Karpas-422 (cell line): ENCODE measurements around the gene PTPRD. TPM values are rescaled to one million over a fixed set of nuclear protein-coding genes. Genes with fewer than 3 reads are reported as not detected.
A peak's percentile ranks its signal among the peaks of the same experiment; 100 is the strongest.

Experiments used
- DNase-seq: peaks from one replicate; pipeline ENCODE4 v3.0.0-alpha.2; 2015
- H2AFZ ChIP-seq: fragments of 200-600 bp; sonication (generic); 2 replicates; pipeline ENCODE4 v1.6.1; 2014; ENCODE audit warnings: antibody characterized with exemption, low read length, mixed read lengths
- H3K27ac ChIP-seq: fragments of 200-600 bp; sonication (generic); 2 replicates; pipeline ENCODE4 v1.5.1; 2014; ENCODE audit warnings: mild to moderate bottlenecking, low read length, moderate library complexity
- H3K27me3 ChIP-seq: fragments of 200-600 bp; sonication (generic); 2 replicates; pipeline ENCODE4 v1.6.1; 2014; ENCODE audit warnings: low read length, mixed read lengths
- H3K36me3 ChIP-seq: fragments of 200-600 bp; sonication (generic); 2 replicates; pipeline ENCODE4 v1.6.1; 2014; ENCODE audit warnings: low read length, mixed read lengths; ENCODE audit not compliant: insufficient read depth
- H3K4me1 ChIP-seq: fragments of 200-600 bp; sonication (generic); 2 replicates; pipeline ENCODE4 v1.6.1; 2014; ENCODE audit warnings: mild to moderate bottlenecking, low read length, mixed read lengths
- H3K4me2 ChIP-seq: fragments of 200-600 bp; sonication (generic); 2 replicates; pipeline ENCODE4 v1.6.1; 2014; ENCODE audit warnings: low read length, low read depth, mild to moderate bottlenecking; ENCODE audit not compliant: poor library complexity, severe bottlenecking
- H3K4me3 ChIP-seq: fragments of 200-600 bp; sonication (generic); 2 replicates; pipeline ENCODE4 v1.5.1; 2014; ENCODE audit warnings: mild to moderate bottlenecking, antibody characterized with exemption, low read length, mixed read lengths
- H3K79me2 ChIP-seq: fragments of 200-600 bp; sonication (generic); 2 replicates; pipeline ENCODE4 v1.6.1; 2014; ENCODE audit warnings: mild to moderate bottlenecking, low read length, mixed read lengths
- H3K9ac ChIP-seq: fragments of 200-600 bp; sonication (generic); 2 replicates; pipeline ENCODE4 v1.6.0; 2014; ENCODE audit warnings: low read length
- H3K9me2 ChIP-seq: fragments of 200-600 bp; sonication (generic), shearing (Covaris generic); replicated peaks from 2 replicates; pipeline ENCODE4 v1.6.0; 2014; ENCODE audit warnings: mild to moderate bottlenecking, low read length, moderate library complexity; ENCODE audit not compliant: insufficient read depth
- H3K9me3 ChIP-seq: fragments of 300-700, 200-600 bp; sonication (generic); 2 replicates; pipeline ENCODE4 v1.6.1; 2014; ENCODE audit warnings: low read length, mixed read lengths
- H4K20me1 ChIP-seq: fragments of 200-600 bp; sonication (generic); 2 replicates; pipeline ENCODE4 v1.6.1; 2014; ENCODE audit warnings: mild to moderate bottlenecking, antibody characterized with exemption, low read length, low read depth; ENCODE audit not compliant: insufficient read depth
- total RNA-seq: library from RNA; depleted of rRNA; stranded (reverse); fragments of >200 nt; shearing (Covaris generic); gene quantifications from 2 replicates; pipeline ENCODE4 v1.2.3, GENCODE V29; 2014; ENCODE audit warnings: low replicate concordance

PTPRD gene
- total RNA-seq, 1 experiment from 2014 or later, result 0.63 TPM

DNA sequence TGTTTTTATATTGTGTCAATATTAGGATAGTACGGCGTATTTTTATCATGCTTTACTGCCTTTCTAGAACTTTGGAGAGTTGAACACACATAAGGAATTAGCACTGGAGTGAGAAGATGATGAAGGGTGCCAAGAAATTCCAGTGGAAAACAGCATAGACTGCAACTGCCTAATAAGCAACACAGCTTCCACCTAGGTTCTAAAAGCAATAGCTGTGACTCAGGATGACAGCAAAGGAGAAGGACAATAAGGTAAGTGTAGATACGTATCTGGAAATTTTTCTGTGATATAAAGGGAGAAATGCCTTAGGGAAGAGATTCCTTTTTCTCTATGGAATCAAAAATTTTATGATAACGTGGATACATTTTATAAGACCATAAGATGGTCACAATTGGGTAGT lies 7.4 kb downstream of the PTPRD start:
- peaks cover 47% of the 10 kb centered on the region for H3K9me3 ChIP-seq
- H3K36me3 ChIP-seq, result no peaks in the 10 kb centered on the region
- H3K4me3 ChIP-seq, result 0 out of 2 replicates have a peak overlapping the region, but pooled peaks have one; percentile 9
- H4K20me1 ChIP-seq, result no peaks in the 10 kb centered on the region
- H3K4me1 ChIP-seq, result no peaks in the 10 kb centered on the region
- no peaks in the 10 kb centered on the region for H3K79me2 ChIP-seq
- H3K27ac ChIP-seq, result no peak overlapping the region
- H2AFZ ChIP-seq, result no peak overlapping the region
- DNase-seq, result no peak
- no peaks in the 10 kb centered on the region for H3K27me3 ChIP-seq
- no peak overlapping the region for H3K4me2 ChIP-seq
- no peak overlapping the region for H3K9ac ChIP-seq
- H3K9me2 ChIP-seq, result no peaks in the 10 kb centered on the region

DNA sequence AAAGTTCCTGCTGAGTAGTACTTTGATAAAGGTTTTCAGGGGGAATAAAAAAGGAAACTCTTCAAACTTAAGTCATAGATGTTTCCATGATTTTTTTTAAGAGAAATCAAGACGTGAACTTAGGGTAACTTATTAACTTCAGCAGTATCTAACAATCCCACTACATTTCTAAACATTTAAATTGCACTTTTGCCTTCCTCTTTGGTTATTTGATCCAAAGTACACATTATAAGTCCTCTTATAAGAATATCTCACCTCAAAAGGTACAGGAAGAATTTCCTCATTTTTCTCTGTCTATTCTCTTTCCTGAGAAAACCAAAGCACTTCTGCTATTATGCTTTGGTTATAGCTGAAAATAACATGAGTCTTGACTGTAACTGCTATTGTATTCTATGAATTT lies 7.9 kb downstream of the PTPRD start:
- Histone ChIP-seq H3K9me3 (peaks cover 47% of the 10 kb centered on the region), H3K9me2 (no peaks in the 10 kb centered on the region), H2AFZ (no peak overlapping the region), H3K79me2 (no peaks in the 10 kb centered on the region), H4K20me1 (no peaks in the 10 kb centered on the region), H3K4me2 (no peak overlapping the region), H3K9ac (no peak overlapping the region), H3K36me3 (no peaks in the 10 kb centered on the region), H3K4me1 (no peaks in the 10 kb centered on the region), H3K27me3 (no peaks in the 10 kb centered on the region), H3K4me3 (no peak overlapping the region), H3K27ac (no peak overlapping the region)
- no peak for DNase-seq

DNA sequence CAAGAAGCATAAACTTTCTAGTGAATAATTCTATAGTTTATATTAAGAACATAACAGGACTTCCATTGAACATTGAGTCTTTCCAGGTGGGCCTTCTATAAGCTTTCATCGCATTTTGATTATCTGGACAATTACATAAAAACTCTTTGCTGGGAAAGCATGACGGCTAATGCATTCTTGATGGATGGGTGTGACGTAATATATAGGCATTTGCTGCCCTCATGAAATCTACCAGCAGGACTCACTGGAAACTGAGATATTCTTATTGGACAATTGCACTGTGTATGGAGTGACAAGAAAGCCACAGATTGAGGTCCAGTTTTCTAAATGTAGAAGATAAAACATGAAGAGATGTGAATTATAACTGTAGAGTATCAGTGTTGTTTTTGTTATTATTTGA lies 15.0 kb downstream of the PTPRD start:
- Histone ChIP-seq H3K9me2 (no peaks in the 10 kb centered on the region), H3K9me3 (peaks cover 23% of the 10 kb centered on the region), H3K9ac (no peak overlapping the region), H3K4me3 (no peak overlapping the region), H3K27me3 (no peaks in the 10 kb centered on the region), H3K36me3 (no peaks in the 10 kb centered on the region), H3K4me2 (no peak overlapping the region), H3K27ac (no peak overlapping the region), H4K20me1 (no peaks in the 10 kb centered on the region), H3K4me1 (no peaks in the 10 kb centered on the region), H3K79me2 (no peaks in the 10 kb centered on the region), H2AFZ (no peak overlapping the region)
- DNase-seq, result no peak

DNA sequence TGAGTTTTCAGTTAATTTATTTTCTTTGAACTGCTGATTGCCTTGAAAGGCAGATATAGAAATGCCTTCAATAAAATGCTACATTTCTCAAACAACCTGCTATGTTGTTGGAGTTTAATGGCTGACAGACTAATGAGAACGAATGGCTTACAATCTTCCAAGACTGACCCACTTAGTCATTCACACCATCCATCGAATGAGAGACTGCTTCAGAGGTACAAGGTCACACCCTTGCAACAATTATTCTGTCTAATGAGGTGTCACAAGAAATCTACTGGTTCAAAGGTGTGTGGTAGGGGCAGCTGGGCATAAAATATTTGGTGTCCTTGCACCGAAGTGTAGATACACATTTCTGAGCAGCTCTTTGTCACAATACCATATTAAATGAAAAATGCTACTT lies 18.3 kb downstream of the PTPRD start:
- H3K9ac ChIP-seq, result no peak overlapping the region
- H3K9me2 ChIP-seq, result no peaks in the 10 kb centered on the region
- H3K4me2 ChIP-seq, result no peak overlapping the region
- H3K36me3 ChIP-seq, result no peaks in the 10 kb centered on the region
- H3K79me2 ChIP-seq, result no peaks in the 10 kb centered on the region
- H3K9me3 ChIP-seq, result peaks cover 36% of the 10 kb centered on the region
- no peaks in the 10 kb centered on the region for H4K20me1 ChIP-seq
- no peaks in the 10 kb centered on the region for H3K27me3 ChIP-seq
- H2AFZ ChIP-seq, result no peak overlapping the region
- no peak overlapping the region for H3K4me3 ChIP-seq
- H3K4me1 ChIP-seq, result no peaks in the 10 kb centered on the region
- H3K27ac ChIP-seq, result no peak overlapping the region
- no peak for DNase-seq

DNA sequence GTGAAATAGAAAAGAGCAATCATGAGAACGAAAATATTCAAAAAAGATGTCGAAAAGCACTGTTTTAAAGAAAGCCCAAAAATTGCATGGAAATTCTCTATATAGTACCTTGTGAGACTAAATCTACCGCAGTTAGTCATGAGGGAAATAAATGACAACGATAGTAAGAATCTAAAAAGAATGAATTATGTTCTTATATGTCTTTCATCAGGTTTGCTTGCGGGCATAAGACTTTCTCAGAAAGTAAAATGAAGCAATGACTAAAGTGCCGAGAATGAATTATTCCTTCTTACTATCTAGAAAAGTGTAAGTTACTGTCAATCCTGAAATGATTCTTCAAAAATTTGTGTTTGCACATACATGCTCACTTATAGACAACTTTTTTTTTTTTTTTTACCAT lies 26.4 kb downstream of the PTPRD start:
- H3K36me3 ChIP-seq, result no peaks in the 10 kb centered on the region
- H2AFZ ChIP-seq, result no peak overlapping the region
- H3K4me3 ChIP-seq, result no peak overlapping the region
- no peak overlapping the region for H3K9ac ChIP-seq
- H3K9me3 ChIP-seq, result peaks cover 41% of the 10 kb centered on the region
- no peak for DNase-seq
- H3K27me3 ChIP-seq, result no peaks in the 10 kb centered on the region
- H4K20me1 ChIP-seq, result no peaks in the 10 kb centered on the region
- no peaks in the 10 kb centered on the region for H3K9me2 ChIP-seq
- no peak overlapping the region for H3K27ac ChIP-seq
- no peaks in the 10 kb centered on the region for H3K79me2 ChIP-seq
- H3K4me1 ChIP-seq, result no peaks in the 10 kb centered on the region
- H3K4me2 ChIP-seq, result no peak overlapping the region

DNA sequence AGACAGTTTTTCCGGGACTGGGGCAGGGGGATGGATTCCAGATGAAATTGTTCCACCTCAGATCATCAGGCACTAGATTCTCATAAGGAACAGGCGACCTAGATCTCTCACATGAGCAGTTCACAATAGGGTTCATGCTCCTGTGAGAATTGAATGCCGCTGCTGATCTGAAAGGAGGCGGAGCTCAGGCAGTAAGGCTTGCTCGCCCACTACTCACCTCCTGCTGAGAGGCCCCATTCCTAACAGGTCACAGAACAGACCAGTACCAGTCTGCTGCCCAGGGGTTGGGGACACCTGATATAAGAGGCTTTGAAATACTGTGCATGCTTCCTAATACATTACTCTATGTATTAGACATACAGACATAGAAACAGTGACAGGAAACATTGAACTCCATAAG lies 41.1 kb downstream of the PTPRD start:
- no peak overlapping the region for H3K4me3 ChIP-seq
- H2AFZ ChIP-seq, result no peak overlapping the region
- no peaks in the 10 kb centered on the region for H3K9me2 ChIP-seq
- no peaks in the 10 kb centered on the region for H3K79me2 ChIP-seq
- H3K36me3 ChIP-seq, result no peaks in the 10 kb centered on the region
- DNase-seq, result no peak
- H3K27me3 ChIP-seq, result no peaks in the 10 kb centered on the region
- no peak overlapping the region for H3K4me2 ChIP-seq
- no peaks in the 10 kb centered on the region for H3K4me1 ChIP-seq
- H4K20me1 ChIP-seq, result no peaks in the 10 kb centered on the region
- no peak overlapping the region for H3K9ac ChIP-seq
- H3K9me3 ChIP-seq, result peaks cover 25% of the 10 kb centered on the region
- no peak overlapping the region for H3K27ac ChIP-seq

DNA sequence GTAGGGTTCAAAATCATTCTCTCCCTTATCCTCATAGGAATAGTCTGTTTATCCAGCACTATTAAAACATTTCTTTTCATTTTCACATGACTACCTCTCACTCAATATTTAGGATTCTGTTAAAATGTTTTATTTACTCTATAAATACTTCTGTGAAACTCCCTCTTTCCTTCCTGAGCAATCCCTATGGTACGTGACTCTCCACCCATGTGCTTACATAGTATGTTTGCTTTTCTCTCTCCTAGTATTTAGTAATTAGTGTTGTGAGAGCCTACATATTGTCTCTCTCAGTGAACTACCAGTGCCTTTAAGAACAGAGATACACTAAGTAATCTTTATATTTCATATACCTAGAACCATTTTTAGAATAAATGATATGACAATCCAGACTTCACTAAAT lies 46.0 kb downstream of the PTPRD start:
- Histone ChIP-seq H3K9me2 (no peaks in the 10 kb centered on the region), H4K20me1 (no peaks in the 10 kb centered on the region), H3K36me3 (no peaks in the 10 kb centered on the region), H3K4me1 (no peaks in the 10 kb centered on the region), H3K4me2 (no peak overlapping the region), H3K4me3 (no peak overlapping the region), H3K9ac (no peak overlapping the region), H2AFZ (no peak overlapping the region), H3K79me2 (no peaks in the 10 kb centered on the region), H3K27ac (no peak overlapping the region), H3K27me3 (no peaks in the 10 kb centered on the region), H3K9me3 (peaks cover 29% of the 10 kb centered on the region)
- DNase-seq, result no peak

DNA sequence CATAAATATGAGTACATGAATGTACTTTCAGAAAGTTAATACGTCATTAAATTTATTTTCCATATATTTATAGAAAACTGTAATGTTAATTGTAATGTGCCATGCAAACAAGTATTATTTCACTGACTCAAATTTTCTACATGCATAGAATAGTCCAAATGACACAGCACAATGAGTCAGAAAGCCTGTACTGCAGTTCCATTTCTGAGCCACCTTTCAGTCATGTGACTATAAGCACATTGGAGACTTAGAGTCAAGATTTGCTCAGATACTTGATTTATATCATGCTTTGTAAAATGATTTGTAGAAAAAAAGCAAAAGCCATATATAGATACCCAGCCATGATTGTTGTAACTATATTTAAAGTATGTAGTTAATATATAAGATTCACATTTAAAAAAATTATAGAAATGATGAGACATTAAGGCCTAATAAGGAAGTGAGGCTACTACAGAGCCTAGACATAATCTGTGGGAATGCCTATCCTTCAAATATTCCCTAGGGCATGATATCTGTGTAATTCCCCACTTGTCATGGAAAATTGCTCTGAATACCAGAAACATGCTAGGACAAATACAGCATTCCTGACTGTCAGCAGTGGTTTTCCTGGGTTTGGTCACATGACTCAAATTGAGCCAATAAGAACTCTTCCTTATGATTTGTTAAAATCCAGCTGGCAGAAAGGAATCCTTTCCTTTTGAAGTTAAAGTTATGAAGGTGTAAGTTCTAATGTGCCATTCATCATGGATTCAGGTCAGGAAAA lies 50.0 kb downstream of the PTPRD start:
- DNase-seq, result no peak
- H3K27ac ChIP-seq, result no peak overlapping the region
- H3K9ac ChIP-seq, result no peak overlapping the region
- no peak overlapping the region for H3K4me2 ChIP-seq
- H3K9me2 ChIP-seq, result no peaks in the 10 kb centered on the region
- no peaks in the 10 kb centered on the region for H3K36me3 ChIP-seq
- no peak overlapping the region for H2AFZ ChIP-seq
- H3K9me3 ChIP-seq, result peaks cover 32% of the 10 kb centered on the region
- H3K27me3 ChIP-seq, result no peaks in the 10 kb centered on the region
- H3K4me3 ChIP-seq, result no peak overlapping the region
- H4K20me1 ChIP-seq, result no peaks in the 10 kb centered on the region
- no peaks in the 10 kb centered on the region for H3K79me2 ChIP-seq
- H3K4me1 ChIP-seq, result no peaks in the 10 kb centered on the region
